Measurements from ENCODE around the gene CCDC60.

CCDC60 gene

DNA sequence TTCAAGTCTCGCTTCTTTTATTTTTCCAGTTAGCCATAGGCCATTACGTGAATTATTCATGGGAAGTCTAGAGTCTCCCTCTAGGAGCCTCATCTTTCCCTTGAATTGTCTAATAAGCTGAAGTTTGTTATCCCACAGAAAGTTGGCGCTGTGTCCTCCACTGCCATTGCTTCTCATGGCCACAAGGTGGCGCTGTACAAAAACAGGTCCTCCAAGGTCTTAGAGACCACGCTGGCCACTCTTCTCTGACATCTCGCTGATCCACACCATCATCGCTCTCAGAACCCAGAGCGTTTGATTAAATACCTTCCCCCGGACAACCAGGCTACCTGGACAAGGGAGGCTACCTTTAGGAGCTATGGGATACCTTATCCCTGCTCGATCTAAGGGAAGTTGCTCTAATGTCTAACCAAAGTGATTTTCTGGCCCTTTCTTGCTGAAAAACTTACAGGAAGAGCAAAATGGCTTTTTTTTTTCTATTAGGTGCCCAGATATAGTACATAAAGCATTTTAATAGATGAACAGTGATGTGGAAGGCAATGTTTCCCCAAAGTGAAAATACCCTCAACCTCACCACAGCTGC lies 110.0 kb downstream of the CCDC60 start:
- CTCF ChIA-PET, result interaction anchor here (0.5 to 3.9 kb wide), 54 partner anchors 9 to 1278 kb away, joined by 3 to 61 read pairs (median 4); partner anchors contain the start of gene PRKAB1

GRCh38 chr12:119446459-119446858 lies 111.9 kb downstream of the CCDC60 start:
- CTCF ChIA-PET, result interaction anchor here (0.6 to 3.9 kb wide), 5 partner anchors 10 to 221 kb away, joined by 3 to 61 read pairs (median 3); partner anchors contain the start of gene PRKAB1
- Histone ChIP-seq H3K27ac (ENCODE audit: extremely low read depth, low read depth, low read length) (no peak overlapping the region), H3K9me3 (ENCODE audit: control insufficient read depth, insufficient read depth, low read depth, low read length) (no peaks in the 10 kb centered on the region), H3K4me1 (ENCODE audit: control insufficient read depth, insufficient read depth, low read length) (no peaks in the 10 kb centered on the region), H3K4me3 (ENCODE audit: low read depth, low read length) (no peak overlapping the region), H3K36me3 (ENCODE audit: control insufficient read depth in 2 of 2, insufficient read depth in 1 of 2, low read length in 2 of 2) (no peaks in the 10 kb centered on the region)
- TF ChIP-seq ZNF785 (tag by site-specific recombination; IDR thresholded peaks at IDR 0.05), result no peak
- no peak for TF ChIP-seq ZNF404 (tag by site-specific recombination; IDR thresholded peaks at IDR 0.05)
- POLR2A ChIA-PET, result no interaction called here

More for the DNA sequence above, 110.0 kb downstream of the CCDC60 start:
- Histone ChIP-seq H3K36me3 (ENCODE audit: control insufficient read depth in 2 of 2, insufficient read depth in 1 of 2, low read length in 2 of 2) (no peaks in the 10 kb centered on the region), H3K27ac (ENCODE audit: extremely low read depth, low read depth, low read length) (no peak overlapping the region), H3K9me3 (ENCODE audit: control insufficient read depth, insufficient read depth, low read depth, low read length) (no peaks in the 10 kb centered on the region), H3K4me3 (ENCODE audit: low read depth, low read length) (no peak overlapping the region), H3K4me1 (ENCODE audit: control insufficient read depth, insufficient read depth, low read length) (no peaks in the 10 kb centered on the region)
- POLR2A ChIA-PET, result no interaction called here
- TF ChIP-seq ZBTB17 (tag by site-specific recombination; IDR thresholded peaks at IDR 0.05), result peak; percentile 81
- TF ChIP-seq CTCF (tag by site-specific recombination; IDR thresholded peaks at IDR 0.05), result peak; percentile 68
- peak; percentile 64 for TF ChIP-seq ZNF654 (tag by site-specific recombination; IDR thresholded peaks at IDR 0.05; ENCODE audit: low read depth)
- no peak for TF ChIP-seq ZNF423 (tag by site-specific recombination; IDR thresholded peaks at IDR 0.05)
- TF ChIP-seq ZNF518A (tag by site-specific recombination; conservative IDR thresholded peaks at IDR 0.05; ENCODE audit: low read depth), result peak; percentile 58

- TF ChIP-seq ZNF335 (tag by site-specific recombination; conservative IDR thresholded peaks at IDR 0.05), result no peak
- no peak for TF ChIP-seq ZNF645 (tag by site-specific recombination; IDR thresholded peaks at IDR 0.05)
- TF ChIP-seq PRDM4 (tag by site-specific recombination; IDR thresholded peaks at IDR 0.05), result no peak
- TF ChIP-seq ZBTB1 (tag by site-specific recombination; IDR thresholded peaks at IDR 0.05), result no peak
- TF ChIP-seq, protein P1, sequence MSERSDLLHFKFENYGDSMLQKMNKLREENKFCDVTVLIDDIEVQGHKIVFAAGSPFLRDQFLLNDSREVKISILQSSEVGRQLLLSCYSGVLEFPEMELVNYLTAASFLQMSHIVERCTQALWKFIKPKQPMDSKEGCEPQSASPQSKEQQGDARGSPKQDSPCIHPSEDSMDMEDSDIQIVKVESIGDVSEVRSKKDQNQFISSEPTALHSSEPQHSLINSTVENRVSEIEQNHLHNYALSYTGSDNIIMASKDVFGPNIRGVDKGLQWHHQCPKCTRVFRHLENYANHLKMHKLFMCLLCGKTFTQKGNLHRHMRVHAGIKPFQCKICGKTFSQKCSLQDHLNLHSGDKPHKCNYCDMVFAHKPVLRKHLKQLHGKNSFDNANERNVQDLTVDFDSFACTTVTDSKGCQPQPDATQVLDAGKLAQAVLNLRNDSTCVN (tag by site-specific recombination; optimal IDR thresholded peaks at IDR 0.05), result no peak
- no peak for TF ChIP-seq ZSCAN4 (tag by site-specific recombination; IDR thresholded peaks at IDR 0.05)
- no peak for TF ChIP-seq KLF1 (tag by site-specific recombination; IDR thresholded peaks at IDR 0.05)
- no peak overlapping the region for H3K27ac ChIP-seq (ENCODE audit: extremely low read depth, low read depth, low read length)
- no peaks in the 10 kb centered on the region for H3K9me3 ChIP-seq (ENCODE audit: control insufficient read depth, insufficient read depth, low read depth, low read length)
- no peaks in the 10 kb centered on the region for H3K36me3 ChIP-seq (ENCODE audit: control insufficient read depth in 2 of 2, insufficient read depth in 1 of 2, low read length in 2 of 2)
- ChIA-PET POLR2A (no interaction called here), CTCF (interaction anchor here (0.7 to 3.9 kb wide), 2 partner anchors 98 to 551 kb away, joined by 3 to 61 read pairs; no protein-coding TSS in a partner anchor)
- no peaks in the 10 kb centered on the region for H3K4me1 ChIP-seq (ENCODE audit: control insufficient read depth, insufficient read depth, low read length)
- no peak overlapping the region for H3K4me3 ChIP-seq (ENCODE audit: low read depth, low read length)
These were observed 112.6 kb downstream of the CCDC60 start for GRCh38 chr12:119447126-119447525.

All from HEK293 (cell line).